Activated CD4-positive, alpha-beta T cell treated with anti-CD3 and anti-CD28 coated beads for 24 hours (primary cell): ENCODE data around the gene RAB29.

ENCODE experiments used
- DNase-seq, 2 donors: peaks; one replicate each; pipeline ENCODE4 v3.0.0-alpha.2; 2020; ENCODE audit warnings: low read depth in 2 of 2

The RAB29 gene

DNA sequence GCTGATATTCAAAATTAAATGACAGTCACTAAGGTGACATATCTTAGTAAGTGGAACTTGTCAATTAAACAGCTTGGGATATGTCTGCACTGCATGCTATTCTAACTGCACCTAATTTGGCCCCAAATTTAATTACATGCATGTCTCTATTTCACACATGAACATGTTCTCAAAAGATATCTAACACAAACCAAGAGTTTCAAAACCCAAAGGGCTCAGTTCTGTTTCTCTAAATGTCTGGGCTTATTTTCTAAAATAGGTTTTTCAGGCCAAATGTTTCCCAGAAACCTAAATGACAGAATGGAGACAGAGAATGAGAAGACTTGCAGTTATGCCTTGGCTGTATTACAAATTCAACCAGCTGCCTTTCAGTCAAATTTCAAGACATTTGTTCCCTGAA is 11.3 kb downstream of the RAB29 start:
- DNase-seq = no peak

DNA sequence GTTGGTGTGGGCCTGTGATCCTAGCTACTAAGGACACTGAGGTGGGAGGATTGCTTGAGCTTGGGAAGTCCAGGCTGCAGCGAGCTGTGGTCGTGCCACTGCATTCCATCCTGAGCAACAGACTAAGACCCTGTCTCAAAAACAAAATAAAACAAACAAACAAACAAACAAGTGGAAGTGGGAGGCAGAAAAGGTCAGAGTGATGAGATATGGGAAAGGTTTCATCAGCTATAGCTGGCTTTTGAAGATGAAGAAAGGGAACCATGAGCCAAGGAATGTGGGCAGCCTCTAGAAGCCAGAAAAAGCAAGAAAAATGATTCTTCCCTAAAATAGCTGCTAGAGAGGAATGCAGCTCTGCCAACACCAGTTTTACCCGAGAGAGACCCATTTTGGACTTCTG is 14.7 kb downstream of the RAB29 start:
- no peak for DNase-seq

DNA sequence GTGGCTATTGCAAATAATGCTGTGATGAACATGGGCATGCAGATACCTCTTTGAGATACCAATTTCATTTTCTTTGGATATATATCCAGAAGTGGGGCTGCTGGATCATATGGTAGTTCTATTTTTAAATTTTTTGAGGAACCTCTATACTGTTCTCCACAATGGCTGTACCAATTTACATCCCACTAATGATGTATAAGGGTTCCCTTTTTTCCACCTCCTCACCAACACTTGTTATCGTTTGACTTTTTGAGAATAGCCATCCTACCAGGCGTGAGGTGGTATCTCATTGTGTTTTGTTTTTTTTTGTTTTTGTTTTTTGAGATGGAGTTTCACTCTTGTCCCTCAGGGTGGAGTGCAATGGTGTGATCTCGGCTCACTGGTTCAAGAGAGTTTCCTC is 18.7 kb downstream of the RAB29 start:
- no peak for DNase-seq

DNA sequence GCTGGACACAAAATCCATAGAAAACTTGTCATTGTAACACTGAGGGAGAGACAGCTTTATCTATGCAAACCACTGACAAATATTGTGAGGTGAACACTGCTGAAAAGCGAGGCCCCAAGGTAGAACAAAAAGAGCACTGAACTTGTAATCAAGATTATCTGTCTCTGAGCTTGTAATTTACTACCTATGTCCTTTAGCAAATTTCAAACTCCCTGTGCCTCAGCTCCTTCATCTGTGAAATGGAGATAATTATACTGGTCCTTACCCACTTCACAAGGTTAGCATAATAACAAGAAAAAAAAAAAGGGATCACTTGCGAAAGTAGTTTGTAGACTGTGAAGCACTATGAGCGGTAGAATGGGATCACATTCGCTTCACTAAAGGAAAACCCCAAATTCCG is 20.4 kb downstream of the RAB29 start:
- no peak for DNase-seq

DNA sequence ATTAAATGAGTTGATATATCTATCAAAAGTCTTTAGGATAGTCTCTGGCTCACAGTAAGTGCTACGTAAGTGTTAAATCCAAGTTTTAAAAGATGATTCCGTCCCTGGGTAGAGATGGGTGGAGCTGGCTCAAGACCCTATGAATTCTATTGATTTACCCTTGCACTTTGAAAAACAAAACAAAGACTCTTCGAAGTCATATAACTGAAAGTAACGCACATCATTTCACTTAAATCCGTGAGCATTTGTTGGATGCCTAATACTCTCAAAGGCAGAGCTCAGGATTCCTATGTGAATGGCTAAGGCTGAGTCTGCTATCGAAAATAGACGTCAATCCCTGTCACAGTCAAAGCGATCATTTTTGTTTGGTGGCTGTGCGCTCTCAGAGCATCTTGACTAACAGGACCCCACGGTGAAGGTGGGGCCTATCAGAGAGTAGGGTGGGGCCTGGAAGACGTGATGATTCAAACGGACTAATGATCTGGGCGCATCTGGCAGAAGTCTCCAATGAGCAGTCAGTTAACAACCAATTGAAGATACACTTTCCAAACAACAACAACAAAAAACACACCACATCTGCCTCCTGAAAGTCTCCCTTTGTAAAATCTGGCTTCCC is 24.1 kb downstream of the RAB29 start:
- DNase-seq = no peak

DNA sequence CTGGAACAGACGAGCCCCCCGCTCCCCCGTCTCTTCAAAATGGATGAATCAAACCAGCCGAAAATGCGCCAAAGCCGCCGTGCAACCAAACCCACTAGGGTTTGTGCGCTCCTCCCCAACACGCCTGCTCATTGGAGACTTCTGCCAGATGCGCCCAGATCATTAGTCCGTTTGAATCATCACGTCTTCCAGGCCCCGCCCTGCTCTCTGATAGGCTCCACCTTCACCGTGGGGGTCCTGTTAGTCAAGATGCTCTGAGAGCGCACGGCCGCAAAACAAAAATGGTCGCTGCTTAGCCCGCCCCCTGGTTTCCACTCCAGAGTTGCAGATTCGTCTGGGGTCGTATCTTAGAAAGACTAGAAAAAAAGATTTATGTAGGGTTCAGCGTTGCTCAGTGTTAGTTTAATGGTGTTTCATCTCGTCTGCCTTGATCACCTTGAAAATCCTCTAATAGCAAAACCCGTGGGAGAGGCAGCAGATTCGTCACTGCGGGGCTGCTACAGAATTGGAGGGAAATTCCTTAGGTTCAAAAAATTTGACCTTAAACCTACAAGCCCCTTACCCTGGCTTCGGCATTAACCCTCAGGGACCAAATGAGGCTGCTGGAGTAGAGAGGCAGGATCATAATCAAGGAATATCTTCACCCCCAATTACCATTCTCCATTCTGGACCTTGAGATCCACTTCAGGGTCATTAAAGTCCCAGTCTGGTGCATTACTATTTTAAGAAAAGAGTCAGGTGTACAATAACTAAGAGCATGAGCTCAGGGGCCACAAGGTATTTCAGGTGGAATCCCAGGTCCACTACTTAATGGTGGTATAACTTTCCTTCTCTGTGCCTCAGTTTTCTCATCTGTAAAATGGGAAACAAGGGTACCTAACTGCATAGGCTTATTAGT is 24.9 kb downstream of the RAB29 start, which contains the start of gene NUCKS1:
Gene NUCKS1, minus strand, starts transcription at position 45 of the 898 bp plus-strand sequence. CDS start 209 bp downstream, outside the sequence.
- DNase-seq = peak; percentile 90 to 91

DNA sequence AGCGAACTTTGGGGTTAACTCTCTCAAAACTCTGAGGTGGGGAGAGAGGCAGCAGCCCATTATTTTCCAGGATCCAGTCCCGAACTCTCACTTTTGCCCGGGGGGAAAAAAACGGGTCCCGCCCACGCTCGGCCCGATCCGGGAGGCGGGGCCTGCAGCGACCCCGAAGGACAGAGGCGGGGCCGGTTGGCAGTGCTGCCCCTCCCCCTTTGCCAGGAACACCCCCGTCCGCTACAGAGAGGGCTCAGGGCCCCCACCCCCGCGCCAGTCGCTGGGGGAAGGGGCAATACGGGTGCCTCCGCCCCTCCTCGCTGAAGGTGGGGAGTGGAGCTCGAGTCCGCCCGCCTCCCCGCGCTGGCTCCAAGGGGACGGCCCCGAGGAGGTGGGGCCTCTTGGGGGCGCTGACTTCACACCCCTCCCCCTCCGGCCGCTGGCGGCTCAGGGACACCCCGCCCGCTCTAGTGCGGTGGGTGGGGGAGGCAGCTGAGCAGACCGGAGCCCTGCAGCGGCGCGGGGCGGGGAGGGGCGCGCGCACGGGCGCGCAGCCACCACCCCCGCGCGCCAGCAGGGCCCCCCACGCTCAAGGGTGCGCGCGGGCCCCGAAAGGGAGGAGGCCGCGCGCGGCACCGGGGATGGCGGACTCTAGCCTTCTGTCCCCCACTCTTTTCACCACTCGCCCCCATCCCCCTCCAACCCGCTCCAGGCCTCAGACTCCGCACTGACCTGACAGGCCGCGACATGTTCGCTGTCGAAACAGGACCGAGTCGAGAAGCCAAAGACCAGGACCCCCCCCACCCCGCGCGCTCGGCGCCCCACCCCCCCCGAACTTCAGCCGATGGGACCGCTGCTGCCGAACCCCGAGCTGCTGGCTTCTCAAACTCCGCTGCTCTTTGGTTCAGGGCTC is 25.8 kb downstream of the RAB29 start:
- peak; percentile 91 to 94 for DNase-seq

DNA sequence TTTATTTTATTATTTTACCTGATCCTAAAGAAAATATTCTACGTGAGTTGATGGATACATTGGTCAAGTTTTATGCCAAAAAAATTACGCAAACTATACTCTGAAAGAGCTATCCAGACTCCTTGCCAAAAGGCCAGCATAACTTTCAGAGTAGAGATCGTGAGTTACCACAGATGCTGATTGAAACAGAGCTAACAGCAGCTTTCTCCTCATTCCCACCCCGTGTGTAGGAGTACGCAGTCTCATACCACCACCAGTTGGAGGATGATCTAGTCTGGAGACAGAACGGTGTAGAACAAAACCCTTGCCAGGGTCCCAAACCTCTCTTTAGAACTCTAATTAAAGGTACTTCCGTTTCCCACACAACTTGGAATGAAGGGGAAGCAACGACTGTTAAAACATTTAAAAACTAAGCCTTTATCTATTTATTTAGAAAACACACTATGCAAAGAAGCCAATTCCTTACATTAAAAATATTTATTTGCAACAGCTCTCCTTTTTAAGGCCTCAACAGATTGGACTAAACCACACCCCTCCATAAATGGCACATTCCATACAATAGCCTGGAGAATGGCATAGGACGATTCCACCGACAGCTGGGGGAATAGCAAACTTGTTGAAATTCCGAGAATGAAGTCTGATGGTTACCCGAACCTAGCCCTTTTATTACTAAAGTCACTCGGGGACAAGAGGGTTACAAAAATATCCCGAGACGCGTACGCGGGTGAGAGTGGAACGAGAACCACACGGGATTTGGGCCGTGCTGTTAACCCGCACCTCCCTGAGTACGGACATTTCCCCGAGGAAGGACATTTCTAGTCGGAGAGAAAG is 26.7 kb downstream of the RAB29 start:
- DNase-seq = peak in 1 of 2 donors; percentile 23

DNA sequence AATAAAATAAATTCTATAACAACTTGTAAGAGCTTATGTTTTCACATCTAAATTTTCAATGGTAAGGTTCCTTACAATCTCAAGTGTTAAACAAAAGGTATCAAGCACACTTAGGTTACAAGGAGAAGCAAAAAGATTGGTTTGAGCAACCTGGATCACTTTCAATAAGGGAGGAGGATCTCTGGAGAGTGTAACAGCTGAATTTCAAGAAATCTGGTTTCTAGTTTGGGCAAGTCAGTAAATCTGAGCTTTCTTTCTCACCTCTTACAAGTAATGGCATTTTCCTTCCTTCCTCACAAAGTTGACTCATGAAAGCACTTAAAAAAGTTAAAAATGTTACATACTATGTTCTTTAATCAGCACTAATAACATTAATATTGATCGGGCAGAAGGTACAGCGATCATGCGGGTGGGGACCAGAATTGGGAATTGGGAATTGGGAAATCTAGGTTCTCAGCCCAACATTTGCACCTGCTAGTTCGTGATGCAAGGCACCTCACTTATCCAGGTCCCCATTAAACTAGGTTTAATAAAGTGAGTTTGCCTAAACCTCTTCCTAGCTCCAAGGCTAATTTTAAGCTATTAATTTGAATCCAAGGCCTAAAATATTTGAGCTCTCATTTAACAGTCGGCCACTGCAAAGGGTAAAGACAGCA is 28.4 kb downstream of the RAB29 start:
- DNase-seq = no peak

DNA sequence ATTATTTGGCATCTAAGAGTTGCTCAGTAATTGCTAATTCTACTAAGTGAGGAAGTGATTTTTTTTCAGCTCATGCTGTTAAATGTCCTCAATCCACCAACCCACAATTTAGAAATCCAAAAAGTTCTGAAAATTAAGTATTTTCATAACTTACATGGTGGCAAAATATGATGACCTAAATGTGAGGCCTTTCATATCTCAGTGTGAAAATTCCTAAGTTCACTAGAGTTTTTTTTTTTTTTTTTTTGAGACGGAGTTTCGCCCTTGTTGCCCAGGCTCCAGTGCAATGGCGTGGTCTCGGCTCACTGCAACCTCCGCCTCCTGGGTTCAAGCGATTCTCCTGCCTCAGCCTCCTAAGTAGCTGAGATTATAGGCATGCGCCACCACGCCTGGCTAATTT is 30.9 kb downstream of the RAB29 start:
- no peak for DNase-seq

DNA sequence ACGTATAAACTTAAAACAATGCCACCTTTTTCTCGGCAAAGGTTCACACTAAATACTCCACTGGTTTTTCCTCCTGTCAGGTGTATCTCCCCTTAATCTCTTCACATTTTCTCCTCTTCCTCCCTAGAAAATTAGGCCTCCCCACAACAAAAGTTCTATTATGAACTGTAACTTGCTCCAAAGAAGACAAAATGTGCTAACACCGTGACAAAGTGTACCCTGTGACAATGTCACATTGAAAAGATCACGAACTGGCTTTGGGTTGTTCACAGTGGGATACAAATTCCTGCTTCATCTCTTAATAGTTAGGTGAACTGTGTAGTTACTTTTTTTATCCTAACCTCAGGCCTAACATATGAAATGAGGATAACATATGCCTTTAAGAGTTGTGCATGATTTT is 31.3 kb downstream of the RAB29 start:
- no peak for DNase-seq

DNA sequence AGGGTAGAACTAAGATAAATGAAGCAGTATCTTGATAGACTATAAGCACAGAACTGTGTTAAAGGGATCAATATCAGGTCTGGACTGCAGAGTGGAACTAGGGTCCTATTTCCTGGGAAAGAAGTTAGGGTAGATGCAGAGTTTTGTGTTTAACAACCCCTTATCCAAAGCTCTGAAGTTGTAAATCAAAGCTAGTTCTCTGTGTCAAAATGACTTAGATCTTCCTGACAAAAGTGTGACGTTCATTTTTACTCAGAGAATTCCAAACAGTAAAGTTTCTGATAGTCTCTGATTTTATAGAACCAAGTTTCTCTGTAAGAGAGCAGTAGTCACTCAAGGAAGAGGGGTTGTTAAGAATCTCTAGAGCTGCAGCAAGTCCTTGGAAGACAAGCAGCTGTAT is 33.6 kb downstream of the RAB29 start:
- no peak for DNase-seq

DNA sequence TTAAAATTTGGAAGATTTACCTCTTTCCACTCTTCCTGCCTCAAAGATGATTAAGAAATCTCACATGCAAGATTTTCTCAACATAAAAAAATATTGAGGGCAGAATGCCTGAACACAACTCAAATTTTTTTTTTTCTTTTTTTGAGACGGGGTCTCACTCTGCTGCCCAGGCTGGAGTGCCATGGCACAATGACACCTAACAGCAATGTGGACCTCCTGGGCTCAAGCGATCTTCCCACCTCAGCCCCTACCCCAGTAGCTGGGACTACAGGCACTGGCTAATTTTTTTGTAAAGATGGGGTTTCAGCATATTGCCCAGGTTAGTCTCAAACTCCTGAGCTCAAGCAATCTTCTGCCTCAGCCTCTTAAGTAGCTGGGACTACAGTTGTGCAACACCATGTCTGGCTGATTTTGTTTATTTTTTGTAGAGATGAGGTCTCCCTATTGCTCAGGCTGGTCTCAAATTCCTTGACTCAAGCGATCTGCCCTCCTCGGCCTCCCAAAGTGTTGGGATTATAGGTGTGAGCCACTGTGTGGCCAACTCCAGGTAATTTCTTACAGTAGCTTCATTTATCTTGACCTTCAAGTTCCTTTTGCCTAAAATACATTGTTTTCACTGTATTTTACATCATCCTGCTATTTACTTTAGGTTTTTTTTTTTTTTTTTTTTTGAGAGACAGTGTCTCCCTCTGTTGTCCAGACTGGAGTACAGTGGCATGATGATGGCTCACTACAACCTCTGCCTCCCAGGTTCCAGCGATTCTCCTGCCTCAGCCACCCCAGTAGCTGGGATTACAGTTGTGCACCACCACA is 35.7 kb downstream of the RAB29 start:
- DNase-seq = no peak

DNA sequence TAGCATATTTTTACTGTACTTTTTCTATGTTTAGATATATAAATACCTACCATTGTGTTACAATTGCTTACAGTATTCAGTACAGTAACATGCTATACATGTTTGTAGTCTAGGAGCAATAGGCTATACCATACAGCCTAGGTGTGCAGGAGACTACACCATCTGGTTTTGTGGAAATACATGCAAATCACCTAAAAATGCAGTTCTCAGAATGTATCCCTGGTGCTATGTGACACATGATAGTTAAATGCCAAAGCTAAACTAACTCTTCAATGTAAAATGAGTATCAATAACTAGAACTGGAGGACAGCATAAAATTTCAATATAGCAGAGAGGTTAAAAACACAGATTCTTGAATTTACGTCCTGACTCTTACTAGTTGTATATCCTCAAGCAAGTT is 40.1 kb downstream of the RAB29 start:
- DNase-seq = no peak

DNA sequence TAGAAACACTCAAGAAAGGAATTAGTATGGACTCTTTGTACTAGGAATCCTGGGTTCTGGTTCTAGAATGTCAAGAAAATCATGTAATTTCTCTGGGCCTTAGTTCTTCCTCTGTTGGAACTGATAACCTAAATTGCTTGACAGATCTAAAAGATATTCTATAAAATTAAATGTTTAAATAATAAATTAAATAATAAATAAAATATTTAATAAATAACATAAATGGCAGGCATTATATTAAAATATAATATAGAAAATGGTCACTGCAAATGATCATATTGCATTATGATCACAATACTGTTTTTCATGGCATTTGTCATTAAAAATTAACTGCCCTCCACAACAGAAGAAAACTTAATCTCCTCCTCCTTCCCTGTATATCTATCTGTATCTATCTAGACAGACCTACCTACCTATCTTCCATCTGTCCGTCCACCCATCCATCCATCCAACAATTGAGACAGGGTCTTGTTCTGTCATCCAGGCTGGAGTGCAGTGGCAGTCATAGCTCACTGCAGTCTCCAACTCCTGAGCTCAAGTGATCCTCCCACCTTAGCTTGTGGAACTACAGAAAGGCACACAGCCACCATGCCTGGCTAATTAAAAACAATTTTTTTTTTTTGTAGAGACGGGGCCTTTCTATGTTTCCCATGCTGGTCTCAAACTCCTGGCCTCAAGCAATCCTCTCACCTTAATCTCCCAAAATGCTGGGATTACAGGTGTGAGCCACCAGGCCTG is 41.7 kb downstream of the RAB29 start:
- DNase-seq = no peak

DNA sequence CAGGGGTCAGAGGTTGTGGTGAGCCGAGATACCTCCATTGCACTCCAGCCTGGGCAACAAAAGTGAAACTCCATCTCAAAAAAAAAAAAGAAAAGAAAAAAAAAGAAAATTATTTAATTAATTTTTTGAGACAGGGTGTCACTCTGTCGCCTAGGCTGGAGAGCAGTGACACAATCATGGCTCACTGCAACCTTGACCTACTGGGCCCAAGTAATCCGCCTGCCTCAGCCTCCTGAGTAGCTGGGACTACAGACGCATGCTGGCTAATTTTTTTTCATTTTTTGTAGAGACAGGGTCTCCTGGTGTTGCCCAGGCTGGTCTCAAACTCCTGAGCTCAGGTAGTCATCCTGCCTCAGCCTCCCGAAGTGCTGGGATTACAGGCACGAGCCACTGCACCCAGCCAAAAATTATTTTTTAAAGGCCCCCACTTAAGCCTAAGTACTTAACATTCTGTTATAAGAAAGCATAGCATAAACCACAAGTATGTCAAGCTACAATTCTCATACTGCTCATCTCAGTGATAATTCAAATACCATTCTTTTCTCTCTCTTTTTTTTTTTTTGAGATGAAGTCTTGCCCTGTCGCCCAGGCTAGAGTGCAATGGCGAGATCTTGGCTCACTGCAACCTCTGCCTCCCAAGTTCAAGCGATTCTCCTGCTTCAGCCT is 45.2 kb downstream of the RAB29 start:
- no peak for DNase-seq

DNA sequence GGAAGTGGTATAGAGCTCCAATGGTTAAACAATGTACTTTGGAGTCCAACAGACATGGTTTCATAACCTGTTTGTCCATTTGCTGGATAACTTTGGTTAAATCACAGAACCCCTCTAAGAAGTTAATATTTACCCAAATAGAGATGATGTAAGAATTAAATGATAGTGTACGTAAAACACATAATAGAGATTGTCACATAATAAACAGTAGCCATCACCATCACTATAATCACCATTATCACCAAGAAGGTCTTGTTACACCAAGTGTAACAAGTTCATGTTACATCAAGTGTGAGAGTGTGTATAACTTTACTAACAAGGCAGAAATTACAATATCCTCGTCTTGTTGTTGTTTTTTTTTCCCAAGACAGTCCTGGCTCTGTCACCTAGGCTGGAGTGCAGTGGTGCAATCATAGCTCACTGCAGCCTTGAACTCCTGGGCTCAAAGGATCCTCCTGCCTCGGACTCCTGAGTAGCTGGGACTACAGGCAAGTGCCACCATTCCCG is 48.6 kb downstream of the RAB29 start:
- DNase-seq = no peak

DNA sequence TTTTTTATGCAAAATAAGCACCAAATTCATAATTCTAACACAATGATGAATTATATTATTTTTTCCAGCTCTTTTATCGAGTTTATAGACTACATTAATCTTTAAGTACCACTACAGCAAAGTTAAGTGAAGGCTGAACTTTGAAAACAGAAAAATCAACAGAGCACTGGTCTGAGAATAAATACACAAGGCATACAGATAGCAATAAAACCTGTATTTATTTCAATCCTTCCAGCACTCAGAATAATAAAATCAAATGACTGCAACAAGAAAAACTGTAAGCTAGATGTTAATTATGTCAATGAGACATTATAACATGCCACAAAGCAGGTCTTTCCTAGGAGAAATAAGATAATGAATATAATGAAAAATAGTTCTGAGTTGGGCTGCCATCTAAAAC is 49.8 kb downstream of the RAB29 start:
- no peak for DNase-seq
